Keratinocyte (primary cell): Measurements from ENCODE around the gene MAST3.

Experiments used
- EZH2 ChIP-seq: IDR thresholded peaks from one replicate; pipeline ENCODE4 v1.6.1; 2012; ENCODE audit warnings: inconsistent platforms, mild to moderate bottlenecking, low read length, moderate library complexity
- TF ChIP-seq, protein P1 (sequence below), 3 experiments: IDR thresholded peaks in 1 of 3; conservative IDR thresholded peaks in 1 of 3; optimal IDR thresholded peaks in 1 of 3; 2 replicates in 2 of 3; 3 replicates in 1 of 3; pipeline versions ENCODE3 to v1.5.1; 2011; ENCODE audit warnings: low read length in 3 of 3, mild to moderate bottlenecking in 3 of 3, moderate library complexity in 2 of 3, control low read depth in 1 of 3, inconsistent platforms in 1 of 3; ENCODE audit not compliant: insufficient read depth in 2 of 3; ENCODE audit errors: extremely low read depth in 1 of 3

- TF ChIP-seq, protein P1, sequence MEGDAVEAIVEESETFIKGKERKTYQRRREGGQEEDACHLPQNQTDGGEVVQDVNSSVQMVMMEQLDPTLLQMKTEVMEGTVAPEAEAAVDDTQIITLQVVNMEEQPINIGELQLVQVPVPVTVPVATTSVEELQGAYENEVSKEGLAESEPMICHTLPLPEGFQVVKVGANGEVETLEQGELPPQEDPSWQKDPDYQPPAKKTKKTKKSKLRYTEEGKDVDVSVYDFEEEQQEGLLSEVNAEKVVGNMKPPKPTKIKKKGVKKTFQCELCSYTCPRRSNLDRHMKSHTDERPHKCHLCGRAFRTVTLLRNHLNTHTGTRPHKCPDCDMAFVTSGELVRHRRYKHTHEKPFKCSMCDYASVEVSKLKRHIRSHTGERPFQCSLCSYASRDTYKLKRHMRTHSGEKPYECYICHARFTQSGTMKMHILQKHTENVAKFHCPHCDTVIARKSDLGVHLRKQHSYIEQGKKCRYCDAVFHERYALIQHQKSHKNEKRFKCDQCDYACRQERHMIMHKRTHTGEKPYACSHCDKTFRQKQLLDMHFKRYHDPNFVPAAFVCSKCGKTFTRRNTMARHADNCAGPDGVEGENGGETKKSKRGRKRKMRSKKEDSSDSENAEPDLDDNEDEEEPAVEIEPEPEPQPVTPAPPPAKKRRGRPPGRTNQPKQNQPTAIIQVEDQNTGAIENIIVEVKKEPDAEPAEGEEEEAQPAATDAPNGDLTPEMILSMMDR (optimal IDR thresholded peaks at IDR 0.05 in 1 of 3, IDR thresholded peaks at IDR 0.05 in 1 of 3, conservative IDR thresholded peaks at IDR 0.05 in 1 of 3; ENCODE audit: extremely low read depth in 1 of 3, insufficient read depth in 2 of 3, low read length in 3 of 3), result no peak
- TF ChIP-seq EZH2, result no peak
These were observed 79.1 kb downstream of the MAST3 start for GRCh38 chr19:18176367-18177310.
